HL-60/S4 treated with phorbol 12-myristate 13-acetate at 8.2 ng/mL for 4 days and 3 days (cell line): Measurements from ENCODE around the gene RC3H2.
"Not testable (repeated sequence)": the region's sequence is repeated elsewhere in the genome, so short reads cannot be mapped to it uniquely, and the experiment has no call there.

Experiments used
- in situ Hi-C: fragments of 300-500 bp; cut with MboI; formaldehyde crosslinking; loops from 2 replicates; pipeline ENCODE4 v1.15.0; 2022; ENCODE audit warnings: low sequenced_read_pairs

The RC3H2 gene

DNA sequence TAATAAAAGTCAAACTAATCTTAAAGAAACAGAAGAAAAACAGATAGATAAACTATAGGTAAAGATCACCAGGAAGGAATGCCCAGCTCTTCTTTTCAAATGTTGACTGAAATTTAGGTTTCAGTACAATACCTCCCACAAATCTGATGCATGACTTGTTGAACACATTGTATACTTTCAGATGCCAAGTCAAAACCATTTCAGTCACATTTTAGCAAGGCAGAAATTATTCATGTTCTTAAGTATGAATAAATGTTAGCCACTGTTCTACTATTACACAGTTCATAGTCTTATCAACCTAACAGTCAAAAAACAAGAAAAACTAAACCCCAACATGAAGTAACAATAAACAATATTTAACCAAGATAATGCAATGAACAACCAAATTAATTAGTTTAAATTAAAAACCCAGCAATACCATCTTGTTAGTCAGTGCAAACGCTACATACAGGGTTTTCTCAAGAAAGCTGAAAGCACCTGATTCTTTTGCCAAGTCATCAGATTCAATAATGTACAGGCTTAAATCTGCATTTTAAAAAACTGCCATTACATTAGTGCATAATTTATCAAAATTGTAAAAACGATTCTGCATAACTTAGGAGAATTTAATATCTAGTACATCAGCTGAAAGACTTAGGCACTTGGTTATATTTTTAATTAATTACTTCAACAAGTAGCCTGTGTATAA lies 56.8 kb downstream of the RC3H2 start:
- in situ Hi-C loops, result no loop called here

GRCh38 chr9:122846371-122846940 lies 58.7 kb downstream of the RC3H2 start:
- in situ Hi-C loops, result no loop called here

DNA sequence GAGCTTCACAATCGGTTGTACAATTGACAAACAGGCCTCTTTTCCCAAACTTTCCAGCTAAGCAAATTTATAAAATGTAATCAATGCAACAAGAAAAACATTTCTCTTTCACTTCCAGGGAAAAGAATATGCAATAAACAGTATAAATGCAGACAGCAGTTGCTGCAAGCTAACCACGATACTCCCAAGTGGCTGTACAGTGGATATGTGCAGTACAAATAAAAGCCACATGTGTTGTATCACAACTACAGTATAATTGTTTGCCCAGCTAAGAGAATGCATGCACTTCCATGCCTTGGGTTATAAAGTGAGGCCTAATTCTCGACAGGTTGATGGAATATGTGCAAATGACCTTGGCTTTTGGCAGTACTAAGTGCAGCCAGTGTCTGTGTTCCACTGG lies 60.0 kb downstream of the RC3H2 start:
- in situ Hi-C loops, result no loop called here

- in situ Hi-C loops, result no loop called here
Observed at GRCh38 chr9:122844137-122844536, 61.0 kb downstream of the RC3H2 start.

DNA sequence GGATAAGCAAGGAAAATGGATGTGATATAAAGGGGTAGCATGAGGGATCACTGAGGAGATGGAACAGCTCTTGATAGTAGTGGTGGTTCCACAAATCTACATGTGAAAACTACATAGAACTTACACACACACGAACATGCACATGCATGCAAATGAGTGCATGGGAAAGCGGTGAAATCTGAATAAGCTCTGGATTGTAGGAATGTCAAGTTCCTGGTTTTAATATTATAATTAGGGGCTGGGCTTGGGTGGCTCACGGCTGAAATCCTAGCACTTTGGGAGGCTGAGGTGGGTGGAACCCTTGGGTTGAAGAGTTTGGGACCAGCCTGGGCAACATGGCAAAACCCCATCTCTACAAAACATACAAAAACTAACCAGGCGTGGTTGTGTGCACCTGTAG lies 63.7 kb downstream of the RC3H2 start:
- in situ Hi-C loops, result no loop called here

DNA sequence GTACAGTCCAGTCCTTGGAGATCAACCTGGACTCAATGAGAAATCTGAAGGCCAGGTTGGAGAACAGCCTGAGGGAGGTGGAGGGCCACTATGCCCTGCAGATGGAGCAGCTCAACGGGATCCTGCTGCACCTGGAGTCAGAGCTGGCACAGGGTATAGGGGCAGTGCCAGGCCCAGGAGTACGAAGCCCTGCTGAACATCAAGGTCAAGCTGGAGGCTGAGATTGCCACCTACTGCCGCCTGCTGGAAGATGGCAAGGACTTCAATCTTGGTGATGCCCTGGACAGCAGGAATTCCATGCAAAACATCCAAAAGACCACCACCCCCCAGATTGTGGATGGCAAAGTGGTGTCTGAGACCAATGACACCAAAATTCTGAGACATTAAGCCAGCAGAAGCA lies 66.7 kb downstream of the RC3H2 start:
- in situ Hi-C loops, result not testable (repeated sequence)

- in situ Hi-C loops, result no loop called here
Observed at GRCh38 chr9:122837266-122837850, 67.8 kb downstream of the RC3H2 start.

GRCh38 chr9:122835313-122835731 lies 69.8 kb downstream of the RC3H2 start:
- in situ Hi-C loops, result no loop called here

DNA sequence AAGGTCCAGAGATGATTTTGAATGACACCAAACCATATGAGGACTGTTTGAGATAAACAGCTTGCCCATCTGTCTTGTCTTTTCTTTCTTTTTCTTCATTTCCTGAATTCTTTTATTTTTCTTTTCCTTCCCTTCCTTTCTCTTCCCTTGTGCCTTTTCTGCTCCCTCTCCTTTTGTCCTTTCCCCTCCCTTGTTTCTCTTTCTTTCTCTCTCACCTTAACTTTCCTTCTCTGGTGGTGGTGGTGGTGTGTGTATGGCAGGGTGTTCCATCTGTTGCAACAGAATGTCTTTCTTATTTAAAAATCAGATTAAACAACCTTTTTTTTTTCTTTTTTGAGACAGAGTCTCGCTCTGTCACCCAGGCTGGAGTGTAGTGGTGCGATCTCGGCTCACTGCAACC lies 73.0 kb downstream of the RC3H2 start:
- in situ Hi-C loops, result no loop called here

GRCh38 chr9:122828965-122829284 lies 76.2 kb downstream of the RC3H2 start:
- in situ Hi-C loops, result not testable (repeated sequence)

GRCh38 chr9:122827761-122828093 lies 77.4 kb downstream of the RC3H2 start:
- in situ Hi-C loops, result no loop called here

DNA sequence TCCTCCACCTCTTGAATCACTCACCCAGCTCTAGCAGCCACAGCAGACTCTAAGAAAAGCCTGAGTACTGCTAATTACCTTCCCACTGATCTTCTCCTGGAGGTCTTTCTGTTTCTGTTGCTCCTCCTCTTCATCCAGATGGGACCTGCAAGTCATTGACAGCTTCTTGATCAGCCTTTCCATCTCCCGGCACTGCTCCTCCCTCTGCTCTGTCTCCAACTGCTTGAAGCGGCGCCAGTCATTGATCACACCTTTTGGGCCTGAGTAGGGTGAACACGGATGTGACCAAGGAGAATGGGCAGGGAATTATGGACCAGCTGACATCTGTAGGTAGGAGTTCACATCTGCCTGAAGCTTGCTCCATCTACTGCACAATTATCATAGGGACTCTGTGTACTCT lies 82.2 kb downstream of the RC3H2 start:
- in situ Hi-C loops, result loop anchor here (25.0 kb wide), 2 partner anchors 361 to 711 kb away; no protein-coding TSS in a partner anchor

DNA sequence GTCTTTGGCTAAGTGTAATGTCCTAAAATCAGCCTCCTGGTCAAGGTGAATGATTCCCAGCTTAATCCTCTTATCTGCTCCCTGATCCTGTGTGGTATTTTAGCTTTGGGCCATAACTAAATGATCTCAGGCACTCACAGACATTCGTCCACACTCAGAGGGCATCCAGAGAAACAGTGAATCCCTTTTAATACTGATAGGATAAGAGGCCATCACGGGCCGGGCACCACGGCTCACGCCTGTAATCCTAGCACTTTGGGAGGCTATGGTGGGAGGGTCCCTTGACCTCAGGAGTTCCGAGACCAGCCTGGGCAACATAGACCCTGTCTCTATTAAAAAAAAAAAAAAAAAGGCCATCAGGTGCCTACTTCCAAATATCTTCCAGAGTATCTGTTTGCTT lies 83.1 kb downstream of the RC3H2 start:
- in situ Hi-C loops, result loop anchor here (25.0 kb wide), 2 partner anchors 360 to 710 kb away; no protein-coding TSS in a partner anchor

- in situ Hi-C loops, result loop anchor here (25.0 kb wide), 2 partner anchors 359 to 709 kb away; no protein-coding TSS in a partner anchor
Observed at GRCh38 chr9:122821278-122821943, 83.7 kb downstream of the RC3H2 start.

GRCh38 chr9:122820490-122820845 lies 84.7 kb downstream of the RC3H2 start:
- in situ Hi-C loops, result loop anchor here (25.0 kb wide), 2 partner anchors 358 to 708 kb away; no protein-coding TSS in a partner anchor

DNA sequence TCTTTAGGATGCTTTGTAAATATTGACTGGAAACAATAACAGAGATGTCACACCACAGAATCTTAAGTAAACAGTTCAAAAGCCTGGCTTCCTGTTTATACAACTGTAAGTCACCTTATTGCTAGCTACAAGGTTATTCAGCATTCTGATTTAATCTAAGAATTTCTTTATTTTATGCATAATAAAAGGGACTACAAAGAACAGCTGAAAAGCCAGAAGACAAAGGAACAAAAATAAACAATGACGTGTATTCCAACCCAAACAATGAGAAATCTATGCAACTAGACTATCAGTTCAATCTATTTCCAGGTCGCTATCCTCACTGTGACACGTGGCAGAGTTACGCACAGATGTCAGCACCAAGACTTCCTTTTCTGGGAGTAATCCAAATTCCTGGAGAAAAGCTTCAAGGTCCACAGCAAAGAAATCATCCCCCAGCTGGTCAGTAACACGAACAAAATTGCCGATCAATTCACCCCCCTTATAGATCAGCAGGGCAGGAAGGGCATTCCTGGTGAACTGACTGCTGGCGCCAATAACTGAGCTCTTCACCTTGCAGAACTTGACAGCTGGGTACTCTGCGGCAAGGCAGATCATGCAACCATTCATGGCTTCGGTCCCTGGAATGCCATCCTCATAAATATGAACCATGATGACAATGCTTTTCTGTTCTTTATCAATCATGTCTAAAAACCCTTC lies 85.2 kb downstream of the RC3H2 start:
- in situ Hi-C loops, result loop anchor here (25.0 kb wide), 2 partner anchors 358 to 708 kb away; no protein-coding TSS in a partner anchor

DNA sequence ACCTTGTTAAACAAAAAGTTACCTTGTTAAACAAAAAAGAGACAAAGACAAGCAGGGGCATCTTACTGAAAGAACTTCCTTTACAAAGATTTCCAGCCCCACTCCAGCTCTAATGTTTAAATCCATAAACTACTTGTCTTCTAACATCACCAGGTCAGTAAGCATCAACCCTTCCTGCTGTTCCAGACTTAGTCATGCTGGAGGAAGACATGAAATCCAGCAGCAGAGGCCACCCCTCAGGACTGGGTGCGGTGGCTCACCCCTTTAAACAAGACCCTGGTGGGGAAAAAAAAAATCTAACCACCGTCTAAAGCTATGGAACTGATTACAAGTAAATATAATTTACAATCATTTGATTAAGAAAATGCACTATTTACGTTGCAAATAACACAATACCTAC lies 85.8 kb downstream of the RC3H2 start:
- in situ Hi-C loops, result loop anchor here (25.0 kb wide), 2 partner anchors 357 to 707 kb away; no protein-coding TSS in a partner anchor

DNA sequence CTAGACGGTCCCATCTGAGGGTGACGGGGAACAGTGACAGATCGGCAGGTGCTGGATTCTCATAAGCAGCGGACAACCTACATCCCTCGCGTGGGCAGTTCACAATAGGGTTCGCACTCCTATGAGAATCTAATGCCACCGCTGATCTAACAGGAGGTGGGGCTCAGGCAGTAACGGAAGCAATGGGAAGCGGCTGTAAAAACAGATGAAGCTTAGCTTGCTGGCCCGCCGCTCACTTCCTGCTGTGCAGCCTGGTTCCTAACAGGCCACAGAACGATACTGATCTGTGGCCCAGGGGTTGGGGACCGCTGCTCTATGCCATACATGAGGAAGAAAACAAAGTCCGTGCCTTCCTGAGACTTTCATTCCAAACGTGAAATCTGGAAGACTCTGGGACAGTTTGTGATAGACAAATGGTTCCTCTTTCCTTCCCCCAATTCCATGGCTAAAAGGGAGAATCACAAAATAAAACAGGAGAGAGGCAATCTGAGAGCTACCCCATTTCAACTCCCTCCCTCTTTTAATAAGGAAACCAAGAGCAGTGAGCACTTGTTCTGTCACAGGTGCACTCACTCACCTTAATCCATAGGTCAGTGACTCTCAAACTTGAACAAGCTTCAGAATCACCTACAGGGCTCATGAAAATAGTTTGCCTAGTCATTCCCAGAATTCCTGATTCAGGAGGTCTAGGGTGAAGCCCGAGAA lies 88.8 kb downstream of the RC3H2 start:
- in situ Hi-C loops, result loop anchor here (25.0 kb wide), 2 partner anchors 354 to 704 kb away; no protein-coding TSS in a partner anchor

DNA sequence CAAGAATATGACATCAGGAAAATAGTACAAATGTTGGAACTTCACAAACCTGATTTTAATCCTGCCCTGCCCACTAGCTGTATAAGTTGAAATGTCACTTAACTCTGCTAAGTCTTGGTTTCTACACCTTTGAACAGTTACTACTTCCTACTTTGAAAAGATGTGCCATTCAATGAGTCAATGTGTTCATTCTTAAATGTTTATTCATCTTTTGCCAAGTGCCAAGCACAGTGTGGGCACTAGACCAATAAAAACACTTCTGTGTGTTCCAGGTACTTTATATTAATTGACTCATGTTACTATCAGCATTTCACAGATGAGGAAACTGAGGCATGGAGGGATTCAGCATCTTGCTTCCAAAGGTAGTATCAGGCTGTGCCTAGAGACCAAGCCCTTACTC lies 89.6 kb downstream of the RC3H2 start:
- in situ Hi-C loops, result loop anchor here (25.0 kb wide), 2 partner anchors 353 to 703 kb away; no protein-coding TSS in a partner anchor

DNA sequence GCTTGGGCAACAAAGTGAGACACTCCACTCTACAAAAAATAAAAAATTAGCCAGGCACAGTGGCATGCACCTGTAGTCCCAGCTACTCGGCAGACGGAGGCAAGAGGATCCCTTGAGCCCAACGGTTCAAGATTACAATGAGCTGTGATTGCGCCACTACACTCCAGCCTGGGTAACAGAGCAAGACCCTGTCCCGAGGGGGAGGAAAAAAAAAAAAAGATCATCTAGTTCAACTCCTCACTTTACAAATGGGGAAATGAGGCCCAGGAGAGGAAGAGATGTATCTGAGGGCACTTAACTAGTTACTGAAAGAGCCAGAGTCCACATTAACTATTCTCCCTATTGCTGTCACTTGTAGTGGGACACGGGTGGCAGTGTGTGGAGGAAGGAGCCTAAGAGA lies 90.6 kb downstream of the RC3H2 start:
- in situ Hi-C loops, result loop anchor here (25.0 kb wide), 2 partner anchors 352 to 702 kb away; no protein-coding TSS in a partner anchor
